GM12865 (cell line): ENCODE results near the gene METTL16.
A peak's percentile ranks its signal among the peaks of the same experiment; 100 is the strongest.

Experiments used
- DNase-seq: peaks from one replicate; pipeline ENCODE4 v3.0.0; 2010; ENCODE audit warnings: low read depth
- H3K4me3 ChIP-seq: 2 replicates; pipeline ENCODE4 v1.5.1; 2011; ENCODE audit warnings: mild to moderate bottlenecking, low read depth, low read length, control low read depth
- CTCF ChIP-seq: IDR thresholded peaks from 2 replicates; pipeline ENCODE4 v1.5.1; 2011; ENCODE audit warnings: low read length, control low read depth, low read depth, inconsistent platforms; ENCODE audit not compliant: insufficient read depth; ENCODE audit errors: missing control alignments

METTL16 gene

GRCh38 chr17:2416010-2416734, 95.5 kb downstream of the METTL16 start:
- DNase-seq = peak; percentile 83
- no peak overlapping the region for H3K4me3 ChIP-seq
- TF ChIP-seq CTCF = peak; percentile 92

GRCh38 chr17:2415081-2415480, 96.6 kb downstream of the METTL16 start:
- DNase-seq = no peak
- no peak overlapping the region for H3K4me3 ChIP-seq
- no peak for TF ChIP-seq CTCF

- no peak for DNase-seq
- TF ChIP-seq CTCF = no peak
- no peak overlapping the region for H3K4me3 ChIP-seq
Measured at GRCh38 chr17:2414446-2415064, 97.1 kb downstream of the METTL16 start.

GRCh38 chr17:2412561-2413021, 99.1 kb downstream of the METTL16 start:
- no peak for TF ChIP-seq CTCF
- DNase-seq = no peak

GRCh38 chr17:2410951-2411350, 100.7 kb downstream of the METTL16 start:
- TF ChIP-seq CTCF = no peak
- no peak for DNase-seq
- no peak overlapping the region for H3K4me3 ChIP-seq

More at GRCh38 chr17:2412561-2413021, 99.1 kb downstream of the METTL16 start:
- H3K4me3 ChIP-seq = no peak overlapping the region

GRCh38 chr17:2406903-2407790, 104.5 kb downstream of the METTL16 start:
- DNase-seq = no peak
- TF ChIP-seq CTCF = no peak
- no peak overlapping the region for H3K4me3 ChIP-seq
